ENCODE data around the gene GGNBP2.

- no peak for TF ChIP-seq CTCF (IDR thresholded peaks at IDR 0.05)
- no peak for TF ChIP-seq POLR2A (IDR thresholded peaks at IDR 0.05)
Measured at GRCh38 chr17:36597226-36597625, 52.5 kb downstream of the GGNBP2 start.

Data from body of pancreas (tissue), 4 donors.